Measurements from ENCODE around the gene TFCP2L1.

- TF ChIP-seq GABPA (IDR thresholded peaks at IDR 0.05; ENCODE audit: low read depth) (no peak), CTCF (IDR thresholded peaks at IDR 0.05; ENCODE audit: insufficient read depth, low read length) (no peak), POLR2AphosphoS5 (IDR thresholded peaks at IDR 0.05; ENCODE audit: low read depth) (no peak), SPI1 (IDR thresholded peaks at IDR 0.05; ENCODE audit: borderline replicate concordance, low read depth) (no peak)
- TF ChIP-seq, protein P1, sequence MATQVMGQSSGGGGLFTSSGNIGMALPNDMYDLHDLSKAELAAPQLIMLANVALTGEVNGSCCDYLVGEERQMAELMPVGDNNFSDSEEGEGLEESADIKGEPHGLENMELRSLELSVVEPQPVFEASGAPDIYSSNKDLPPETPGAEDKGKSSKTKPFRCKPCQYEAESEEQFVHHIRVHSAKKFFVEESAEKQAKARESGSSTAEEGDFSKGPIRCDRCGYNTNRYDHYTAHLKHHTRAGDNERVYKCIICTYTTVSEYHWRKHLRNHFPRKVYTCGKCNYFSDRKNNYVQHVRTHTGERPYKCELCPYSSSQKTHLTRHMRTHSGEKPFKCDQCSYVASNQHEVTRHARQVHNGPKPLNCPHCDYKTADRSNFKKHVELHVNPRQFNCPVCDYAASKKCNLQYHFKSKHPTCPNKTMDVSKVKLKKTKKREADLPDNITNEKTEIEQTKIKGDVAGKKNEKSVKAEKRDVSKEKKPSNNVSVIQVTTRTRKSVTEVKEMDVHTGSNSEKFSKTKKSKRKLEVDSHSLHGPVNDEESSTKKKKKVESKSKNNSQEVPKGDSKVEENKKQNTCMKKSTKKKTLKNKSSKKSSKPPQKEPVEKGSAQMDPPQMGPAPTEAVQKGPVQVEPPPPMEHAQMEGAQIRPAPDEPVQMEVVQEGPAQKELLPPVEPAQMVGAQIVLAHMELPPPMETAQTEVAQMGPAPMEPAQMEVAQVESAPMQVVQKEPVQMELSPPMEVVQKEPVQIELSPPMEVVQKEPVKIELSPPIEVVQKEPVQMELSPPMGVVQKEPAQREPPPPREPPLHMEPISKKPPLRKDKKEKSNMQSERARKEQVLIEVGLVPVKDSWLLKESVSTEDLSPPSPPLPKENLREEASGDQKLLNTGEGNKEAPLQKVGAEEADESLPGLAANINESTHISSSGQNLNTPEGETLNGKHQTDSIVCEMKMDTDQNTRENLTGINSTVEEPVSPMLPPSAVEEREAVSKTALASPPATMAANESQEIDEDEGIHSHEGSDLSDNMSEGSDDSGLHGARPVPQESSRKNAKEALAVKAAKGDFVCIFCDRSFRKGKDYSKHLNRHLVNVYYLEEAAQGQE (IDR thresholded peaks at IDR 0.05; ENCODE audit: insufficient replicate concordance, low read depth), result no peak
These were observed 64.0 kb downstream of the TFCP2L1 start for GRCh38 chr2:121220995-121221394.
